Activated naive CD8-positive, alpha-beta T cell treated with anti-CD3 and anti-CD28 coated beads, Interleukin-2, amount 50 U/mL, for 24 hours (primary cell): ENCODE results near the gene SPOCK1.

Experiments
- ATAC-seq: fragments of 150-1000 bp; cut with Tn5 transposase; one replicate; pipeline ENCODE4 v1.10.0; 2021
- DNase-seq: peaks from one replicate; pipeline ENCODE4 v3.0.0; 2021
- H3K27ac Mint-ChIP-seq: one replicate; pipeline ENCODE4 v1.8.0; 2021; ENCODE audit warnings: mild to moderate bottlenecking, mixed read lengths
- H3K27me3 Mint-ChIP-seq: one replicate; pipeline ENCODE4 v1.8.0; 2021; ENCODE audit warnings: mixed read lengths
- H3K36me3 Mint-ChIP-seq: one replicate; pipeline ENCODE4 v1.8.0; 2021; ENCODE audit warnings: low read depth, mixed read lengths
- H3K4me1 Mint-ChIP-seq: one replicate; pipeline ENCODE4 v1.8.0; 2021; ENCODE audit warnings: mixed read lengths
- H3K4me3 Mint-ChIP-seq: one replicate; pipeline ENCODE4 v1.8.0; 2021; ENCODE audit warnings: mild to moderate bottlenecking, moderate library complexity, mixed read lengths
- H3K9me3 Mint-ChIP-seq: one replicate; pipeline ENCODE4 v1.8.0; 2021; ENCODE audit warnings: mixed read lengths

SPOCK1 gene

GRCh38 chr5:137336565-137337120, 162.5 kb downstream of the SPOCK1 start:
- H3K36me3 Mint-ChIP-seq, result no peaks in the 10 kb centered on the region
- H3K27ac Mint-ChIP-seq, result no peak overlapping the region
- H3K9me3 Mint-ChIP-seq, result no peaks in the 10 kb centered on the region
- H3K27me3 Mint-ChIP-seq, result no peaks in the 10 kb centered on the region
- ATAC-seq (no peak), DNase-seq (no peak)
- no peaks in the 10 kb centered on the region for H3K4me1 Mint-ChIP-seq
- H3K4me3 Mint-ChIP-seq, result no peak overlapping the region

- ATAC-seq (no peak), DNase-seq (no peak)
- Mint-ChIP-seq H3K4me1 (no peaks in the 10 kb centered on the region), H3K4me3 (no peak overlapping the region), H3K27me3 (no peaks in the 10 kb centered on the region), H3K36me3 (no peaks in the 10 kb centered on the region), H3K9me3 (no peaks in the 10 kb centered on the region), H3K27ac (no peak overlapping the region)
Observed at GRCh38 chr5:137336161-137336560, 163.0 kb downstream of the SPOCK1 start.

GRCh38 chr5:137335493-137335892, 163.6 kb downstream of the SPOCK1 start:
- DNase-seq (no peak), ATAC-seq (no peak)
- Mint-ChIP-seq H3K9me3 (no peaks in the 10 kb centered on the region), H3K4me1 (no peaks in the 10 kb centered on the region), H3K27me3 (no peaks in the 10 kb centered on the region), H3K4me3 (no peak overlapping the region), H3K36me3 (no peaks in the 10 kb centered on the region), H3K27ac (no peak overlapping the region)

- H3K9me3 Mint-ChIP-seq, result no peaks in the 10 kb centered on the region
- H3K4me3 Mint-ChIP-seq, result no peak overlapping the region
- DNase-seq (no peak), ATAC-seq (no peak)
- H3K4me1 Mint-ChIP-seq, result no peaks in the 10 kb centered on the region
- no peaks in the 10 kb centered on the region for H3K36me3 Mint-ChIP-seq
- no peak overlapping the region for H3K27ac Mint-ChIP-seq
- no peaks in the 10 kb centered on the region for H3K27me3 Mint-ChIP-seq
Observed at GRCh38 chr5:137333928-137334327, 165.2 kb downstream of the SPOCK1 start.

- no peak overlapping the region for H3K27ac Mint-ChIP-seq
- no peaks in the 10 kb centered on the region for H3K36me3 Mint-ChIP-seq
- H3K9me3 Mint-ChIP-seq, result no peaks in the 10 kb centered on the region
- ATAC-seq (no peak), DNase-seq (no peak)
- no peaks in the 10 kb centered on the region for H3K27me3 Mint-ChIP-seq
- no peaks in the 10 kb centered on the region for H3K4me1 Mint-ChIP-seq
- H3K4me3 Mint-ChIP-seq, result no peak overlapping the region
Observed at GRCh38 chr5:137333475-137333874, 165.7 kb downstream of the SPOCK1 start.

- H3K27ac Mint-ChIP-seq, result no peak overlapping the region
- H3K9me3 Mint-ChIP-seq, result no peaks in the 10 kb centered on the region
- no peaks in the 10 kb centered on the region for H3K36me3 Mint-ChIP-seq
- no peaks in the 10 kb centered on the region for H3K4me1 Mint-ChIP-seq
- H3K4me3 Mint-ChIP-seq, result no peak overlapping the region
- ATAC-seq, result no peak
- H3K27me3 Mint-ChIP-seq, result no peaks in the 10 kb centered on the region
- DNase-seq, result no peak
Observed at GRCh38 chr5:137332296-137332695, 166.8 kb downstream of the SPOCK1 start.

- no peak for DNase-seq
- H3K4me3 Mint-ChIP-seq, result no peak overlapping the region
- H3K4me1 Mint-ChIP-seq, result no peaks in the 10 kb centered on the region
- H3K27me3 Mint-ChIP-seq, result no peaks in the 10 kb centered on the region
- H3K9me3 Mint-ChIP-seq, result no peaks in the 10 kb centered on the region
- H3K27ac Mint-ChIP-seq, result no peak overlapping the region
- ATAC-seq, result no peak
- H3K36me3 Mint-ChIP-seq, result no peaks in the 10 kb centered on the region
Observed at GRCh38 chr5:137329586-137330296, 169.4 kb downstream of the SPOCK1 start.

- H3K27ac Mint-ChIP-seq, result no peak overlapping the region
- no peaks in the 10 kb centered on the region for H3K4me1 Mint-ChIP-seq
- no peaks in the 10 kb centered on the region for H3K27me3 Mint-ChIP-seq
- DNase-seq, result no peak
- H3K4me3 Mint-ChIP-seq, result no peak overlapping the region
- H3K36me3 Mint-ChIP-seq, result no peaks in the 10 kb centered on the region
- no peaks in the 10 kb centered on the region for H3K9me3 Mint-ChIP-seq
- ATAC-seq, result no peak
Observed at GRCh38 chr5:137328991-137329390, 170.1 kb downstream of the SPOCK1 start.

GRCh38 chr5:137328463-137328862, 170.7 kb downstream of the SPOCK1 start:
- DNase-seq (no peak), ATAC-seq (no peak)
- no peak overlapping the region for H3K27ac Mint-ChIP-seq
- H3K27me3 Mint-ChIP-seq, result peaks cover 4% of the 10 kb centered on the region
- no peak overlapping the region for H3K4me3 Mint-ChIP-seq
- no peaks in the 10 kb centered on the region for H3K4me1 Mint-ChIP-seq
- no peaks in the 10 kb centered on the region for H3K9me3 Mint-ChIP-seq
- H3K36me3 Mint-ChIP-seq, result no peaks in the 10 kb centered on the region

- H3K27ac Mint-ChIP-seq, result no peak overlapping the region
- no peaks in the 10 kb centered on the region for H3K9me3 Mint-ChIP-seq
Observed at GRCh38 chr5:137325721-137326120, 173.4 kb downstream of the SPOCK1 start.

GRCh38 chr5:137320056-137321045, 178.8 kb downstream of the SPOCK1 start:
- Mint-ChIP-seq H3K4me3 (no peak overlapping the region), H3K27me3 (peaks cover 25% of the 10 kb centered on the region), H3K4me1 (no peaks in the 10 kb centered on the region), H3K9me3 (no peaks in the 10 kb centered on the region), H3K27ac (no peak overlapping the region), H3K36me3 (no peaks in the 10 kb centered on the region)
- DNase-seq (peak; percentile 3), ATAC-seq (no peak)

More at GRCh38 chr5:137325721-137326120, 173.4 kb downstream of the SPOCK1 start:
- H3K27me3 Mint-ChIP-seq, result peaks cover 11% of the 10 kb centered on the region
- ATAC-seq (no peak), DNase-seq (no peak)
- no peak overlapping the region for H3K4me3 Mint-ChIP-seq
- no peaks in the 10 kb centered on the region for H3K4me1 Mint-ChIP-seq
- H3K36me3 Mint-ChIP-seq, result no peaks in the 10 kb centered on the region

- H3K36me3 Mint-ChIP-seq, result no peaks in the 10 kb centered on the region
- no peak overlapping the region for H3K27ac Mint-ChIP-seq
- DNase-seq (no peak), ATAC-seq (no peak)
- no peak overlapping the region for H3K4me3 Mint-ChIP-seq
- no peaks in the 10 kb centered on the region for H3K4me1 Mint-ChIP-seq
- no peaks in the 10 kb centered on the region for H3K9me3 Mint-ChIP-seq
- peaks cover 27% of the 10 kb centered on the region for H3K27me3 Mint-ChIP-seq
Observed at GRCh38 chr5:137318027-137318426, 181.1 kb downstream of the SPOCK1 start.

GRCh38 chr5:137316346-137316736, 182.8 kb downstream of the SPOCK1 start:
- DNase-seq, result no peak
- ATAC-seq, result no peak
- Mint-ChIP-seq H3K27me3 (peaks cover 25% of the 10 kb centered on the region), H3K9me3 (no peaks in the 10 kb centered on the region), H3K4me3 (no peak overlapping the region), H3K36me3 (no peaks in the 10 kb centered on the region), H3K27ac (no peak overlapping the region), H3K4me1 (no peaks in the 10 kb centered on the region)

GRCh38 chr5:137315534-137316345, 183.4 kb downstream of the SPOCK1 start:
- ATAC-seq, result no peak

More at GRCh38 chr5:137315534-137316345, 183.4 kb downstream of the SPOCK1 start:
- Mint-ChIP-seq H3K4me3 (no peak overlapping the region), H3K4me1 (no peaks in the 10 kb centered on the region), H3K9me3 (no peaks in the 10 kb centered on the region), H3K27ac (no peak overlapping the region), H3K36me3 (no peaks in the 10 kb centered on the region), H3K27me3 (peaks cover 21% of the 10 kb centered on the region)
- no peak for DNase-seq
